Measurements from ENCODE around the gene CFAP68.

CFAP68 gene, protein sequence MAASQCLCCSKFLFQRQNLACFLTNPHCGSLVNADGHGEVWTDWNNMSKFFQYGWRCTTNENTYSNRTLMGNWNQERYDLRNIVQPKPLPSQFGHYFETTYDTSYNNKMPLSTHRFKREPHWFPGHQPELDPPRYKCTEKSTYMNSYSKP

DNA sequence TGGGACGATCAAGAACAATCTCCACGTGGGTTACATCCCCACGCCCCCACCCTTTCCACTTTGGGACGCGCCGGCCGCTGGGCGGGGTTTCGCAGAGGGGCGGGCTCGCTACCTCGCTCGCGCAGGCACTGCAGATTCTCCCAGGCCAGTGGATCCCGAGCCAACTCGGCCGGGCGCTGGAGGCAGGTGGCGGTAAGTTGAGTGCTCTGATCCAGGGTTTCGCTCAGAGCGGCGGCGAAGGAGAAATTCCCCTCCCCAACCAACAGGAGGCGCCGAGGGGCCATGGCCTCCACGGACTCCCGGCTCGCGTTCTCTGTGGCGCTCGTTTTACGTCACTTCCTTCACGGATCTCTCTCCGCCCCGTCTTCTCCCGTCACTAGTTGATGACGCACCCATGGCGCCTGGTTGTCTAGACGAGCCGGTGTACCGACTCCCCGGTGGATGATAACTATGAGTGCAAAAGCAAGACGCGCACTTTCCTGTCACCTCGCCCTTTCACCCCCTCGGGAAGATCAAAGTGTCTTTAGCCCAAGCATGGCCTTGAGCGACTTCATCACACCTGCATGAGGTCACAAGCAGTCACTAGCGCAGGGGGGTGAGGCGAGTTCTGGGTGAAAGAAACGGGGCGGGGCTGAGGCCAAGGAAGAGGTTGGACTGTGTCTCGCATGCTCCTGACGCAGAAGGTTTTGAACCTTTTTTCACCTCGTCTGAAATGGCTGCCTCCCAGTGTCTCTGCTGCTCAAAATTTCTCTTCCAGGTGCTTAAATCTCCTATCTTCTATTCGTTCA lies at the start of gene CFAP68, which contains the start of gene FDXACB1:
TSS of gene CFAP68 (plus strand) at position 693 of the 788 bp plus-strand sequence. CDS start at position 713, 20 bp downstream.
TSS of gene FDXACB1 (minus strand) at position 317 of the 788 bp plus-strand sequence. CDS start at position 284, 33 bp downstream.
- peak; percentile 96 for DNase-seq

DNA sequence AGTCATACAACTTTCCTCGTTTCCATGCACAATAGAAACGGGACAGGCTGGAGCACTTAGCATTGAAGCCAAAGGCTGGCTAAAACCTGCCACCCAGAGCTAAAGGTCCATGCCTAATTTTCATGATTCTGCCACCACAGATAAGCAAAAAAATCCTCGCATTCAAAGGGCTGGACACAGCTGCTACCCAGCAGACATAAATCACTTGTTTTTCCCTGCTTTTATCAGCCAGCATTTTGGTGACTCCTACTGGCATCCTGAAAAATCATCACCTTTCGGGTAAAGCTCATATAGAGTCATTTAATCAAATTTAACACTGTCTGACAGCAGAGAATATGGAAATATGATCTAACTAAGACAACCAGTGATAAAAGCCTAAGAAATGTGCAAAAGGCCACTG lies 45.8 kb upstream of the CFAP68 start:
- no peak for DNase-seq

DNA sequence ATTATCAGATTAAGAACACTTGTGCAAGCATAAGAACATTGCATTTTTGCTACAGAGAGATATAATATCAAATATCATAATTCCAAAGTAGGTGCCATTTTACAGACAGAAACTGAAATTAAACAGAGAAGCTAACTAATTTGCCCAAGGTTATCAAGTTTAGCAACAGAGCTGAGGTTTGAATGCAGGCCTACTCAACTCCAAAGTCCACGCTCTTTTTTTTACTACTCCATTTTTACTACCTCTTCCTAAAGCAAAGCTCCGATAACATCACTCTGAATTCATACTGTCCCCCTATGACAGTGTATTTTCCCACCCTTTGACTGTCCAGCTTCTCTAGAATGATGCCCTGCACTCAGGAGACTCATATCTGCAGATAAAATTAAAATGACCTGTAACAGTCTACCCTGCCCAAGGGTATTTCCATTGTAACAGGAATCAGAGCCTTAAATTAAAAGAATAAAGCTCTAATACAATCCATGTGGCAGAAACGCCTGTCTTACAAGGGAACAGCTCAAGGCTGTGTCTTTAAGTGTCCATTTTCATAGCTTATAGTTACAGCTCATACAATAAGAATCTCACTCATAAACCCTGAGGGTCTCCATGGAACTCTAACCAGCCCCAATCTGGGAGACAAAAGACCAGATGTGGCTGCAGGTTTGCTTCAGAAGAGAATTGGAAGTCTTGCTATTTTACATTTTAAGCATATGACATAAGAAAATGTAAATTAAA lies 44.7 kb upstream of the CFAP68 start:
- DNase-seq: no peak

DNA sequence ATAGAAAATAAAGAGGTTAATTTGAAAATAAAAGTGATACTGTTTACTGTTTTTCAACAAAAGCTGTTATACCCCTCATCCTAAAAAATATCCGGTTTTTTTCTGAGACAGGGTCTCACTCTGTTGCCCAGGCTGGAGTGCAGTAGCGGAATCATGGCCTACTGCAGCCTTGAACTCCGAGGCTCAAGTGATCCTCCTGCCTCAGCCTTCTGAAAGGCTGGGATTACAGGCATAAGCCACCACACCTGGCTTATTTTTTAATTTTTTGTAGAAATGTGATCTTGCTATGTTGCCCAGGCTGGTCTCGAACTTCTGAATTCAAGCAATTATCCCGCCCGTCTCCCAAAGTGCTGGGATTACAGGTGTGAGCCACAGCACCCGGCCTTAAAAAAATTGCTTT lies 43.7 kb upstream of the CFAP68 start:
- no peak for DNase-seq

DNA sequence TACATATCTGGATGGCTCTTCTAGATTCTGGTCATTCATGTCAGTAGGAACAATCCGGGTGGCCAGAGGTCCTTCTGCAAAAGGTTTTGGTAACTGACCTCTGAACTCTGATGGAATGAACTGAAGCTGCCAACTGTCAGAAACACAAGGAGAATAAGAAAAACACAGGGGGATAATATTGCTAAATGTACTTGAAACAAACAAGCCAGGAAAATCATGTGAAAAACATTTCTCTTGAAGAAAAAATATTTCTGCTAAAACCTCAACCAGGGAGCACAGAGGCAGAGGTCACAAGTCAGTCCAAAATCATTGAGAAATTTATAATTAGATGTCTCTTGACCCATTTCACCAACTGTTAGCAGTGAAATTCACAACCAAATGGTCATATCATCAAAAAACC lies 43.2 kb upstream of the CFAP68 start:
- no peak for DNase-seq

DNA sequence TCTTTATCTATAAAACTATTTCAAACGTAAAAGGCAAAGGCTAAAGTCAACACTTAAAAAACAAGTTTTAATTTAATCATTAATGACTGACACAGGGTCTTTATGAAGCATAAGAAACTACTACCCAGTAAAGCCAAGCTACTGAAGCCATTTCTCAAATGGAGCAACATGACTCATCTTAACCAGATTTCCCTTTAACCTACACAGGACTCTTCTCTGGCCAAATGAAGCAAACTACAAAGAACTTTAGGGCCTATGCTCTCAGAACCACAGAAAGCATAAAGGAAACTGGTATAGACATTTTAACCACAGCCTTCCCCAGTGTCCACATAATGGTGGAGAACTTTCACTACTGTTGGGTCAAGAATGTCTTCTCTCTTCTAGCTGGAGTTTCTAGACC lies 42.6 kb upstream of the CFAP68 start:
- DNase-seq: no peak

DNA sequence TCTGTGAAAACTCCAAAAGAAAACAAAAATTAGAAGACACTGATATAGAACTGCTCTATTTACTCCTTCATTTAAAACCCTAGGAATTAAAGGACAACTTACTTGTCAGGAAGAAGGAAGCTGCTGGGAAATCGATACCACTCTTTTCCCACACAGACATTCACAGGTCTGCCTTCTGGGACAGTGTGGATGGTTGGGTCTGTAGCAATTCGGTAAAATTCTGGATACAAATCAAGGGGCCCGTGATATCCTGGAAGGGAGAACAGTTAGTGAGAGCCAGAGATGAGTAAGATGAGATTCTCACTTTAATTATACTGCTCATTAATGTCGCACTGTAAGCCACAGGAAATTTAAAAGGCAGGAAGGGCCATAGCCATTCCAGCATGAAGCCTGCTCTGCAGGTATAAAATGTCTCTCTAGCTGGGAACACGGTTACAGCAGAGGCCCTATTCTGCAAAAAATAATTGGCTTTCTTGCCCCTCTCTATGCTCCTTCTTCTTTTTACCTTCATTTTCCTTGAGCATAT lies 41.9 kb upstream of the CFAP68 start:
- DNase-seq: no peak

DNA sequence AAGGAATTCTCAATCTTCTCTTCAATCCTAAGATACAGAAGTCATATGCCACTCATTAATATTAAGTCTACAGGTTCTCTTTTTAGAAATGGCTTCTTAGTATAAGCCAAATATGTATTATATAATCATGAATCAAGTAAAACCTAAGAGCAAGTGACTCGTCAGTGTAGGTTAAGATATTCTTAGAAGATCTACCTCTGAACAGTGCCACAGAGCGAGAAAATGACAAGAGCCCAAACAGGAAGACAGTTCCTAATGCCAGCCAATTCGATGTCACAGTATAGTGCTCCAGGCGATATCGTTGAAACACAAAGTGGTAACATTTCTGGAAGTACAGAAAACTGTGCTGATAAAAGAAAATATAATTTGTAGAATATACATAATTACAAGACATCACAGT lies 41.3 kb upstream of the CFAP68 start:
- no peak for DNase-seq

DNA sequence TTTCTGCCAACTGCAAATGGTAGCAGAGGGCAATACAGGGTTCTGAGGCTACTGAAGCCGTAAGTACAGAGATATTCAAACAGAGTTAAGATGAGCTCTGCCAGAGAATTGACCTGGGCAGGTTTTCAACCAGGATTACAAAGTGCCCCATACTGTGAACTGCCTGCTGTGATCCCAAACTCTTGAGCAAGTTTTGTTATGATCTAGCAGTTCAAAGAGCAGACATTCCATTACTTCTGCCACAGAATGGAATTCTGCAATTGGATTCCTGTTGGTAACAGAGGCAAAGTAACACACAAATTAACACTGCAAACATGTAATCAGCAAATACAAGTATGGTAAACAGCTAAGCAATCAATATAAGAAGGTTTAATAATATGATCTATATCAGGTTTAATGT lies 39.2 kb upstream of the CFAP68 start:
- no peak for DNase-seq

DNA sequence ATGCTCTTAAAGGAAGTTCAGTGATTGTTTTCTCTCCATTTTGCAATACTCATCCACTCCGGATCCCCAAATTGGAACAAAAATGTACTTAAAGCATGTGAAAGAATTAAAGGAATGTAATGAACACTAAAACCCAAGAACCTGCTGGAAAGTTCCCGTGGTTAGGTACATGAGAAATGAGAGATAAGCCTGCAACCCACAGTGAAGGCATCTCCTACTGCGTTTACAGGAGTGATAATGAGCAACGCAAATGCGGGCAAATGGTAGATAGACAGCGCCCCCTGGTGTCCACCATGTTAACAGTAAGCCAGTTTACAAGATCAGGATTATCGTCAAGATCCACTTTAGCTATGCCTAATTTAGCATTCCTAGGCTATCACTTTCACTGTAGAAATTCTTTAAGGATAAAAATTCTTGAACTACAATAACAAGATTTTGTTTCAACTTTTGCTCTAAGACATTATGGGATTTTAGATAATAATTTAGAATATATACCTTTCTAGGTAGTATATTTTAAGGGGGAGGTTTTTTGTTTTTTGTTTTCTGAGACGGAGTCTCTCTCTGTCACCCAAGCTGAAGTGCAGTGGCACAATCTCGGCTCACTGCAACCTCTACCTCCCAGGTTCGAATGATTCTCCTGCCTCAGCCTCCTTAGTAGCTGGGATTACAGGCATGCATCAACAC lies 37.8 kb upstream of the CFAP68 start:
- DNase-seq: peak; percentile 91

DNA sequence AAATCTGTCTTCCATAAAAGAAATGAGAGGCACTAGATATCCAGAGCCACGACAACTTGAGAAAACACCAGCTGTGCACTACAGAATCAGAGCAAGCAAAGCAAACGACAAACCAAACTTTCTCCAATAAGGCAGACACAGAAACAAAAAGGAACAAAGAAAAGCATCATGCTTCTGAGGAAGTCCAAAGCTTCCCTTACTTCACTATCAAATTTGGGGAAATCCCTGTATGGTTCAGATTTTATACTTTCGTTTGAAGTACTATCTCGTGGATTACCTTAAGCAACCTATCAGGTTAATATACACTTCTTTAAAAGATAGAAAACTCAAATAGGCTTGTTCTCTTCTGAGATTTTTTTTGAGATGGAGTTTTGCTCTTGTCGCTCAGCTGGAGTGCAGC lies 35.7 kb upstream of the CFAP68 start:
- no peak for DNase-seq

DNA sequence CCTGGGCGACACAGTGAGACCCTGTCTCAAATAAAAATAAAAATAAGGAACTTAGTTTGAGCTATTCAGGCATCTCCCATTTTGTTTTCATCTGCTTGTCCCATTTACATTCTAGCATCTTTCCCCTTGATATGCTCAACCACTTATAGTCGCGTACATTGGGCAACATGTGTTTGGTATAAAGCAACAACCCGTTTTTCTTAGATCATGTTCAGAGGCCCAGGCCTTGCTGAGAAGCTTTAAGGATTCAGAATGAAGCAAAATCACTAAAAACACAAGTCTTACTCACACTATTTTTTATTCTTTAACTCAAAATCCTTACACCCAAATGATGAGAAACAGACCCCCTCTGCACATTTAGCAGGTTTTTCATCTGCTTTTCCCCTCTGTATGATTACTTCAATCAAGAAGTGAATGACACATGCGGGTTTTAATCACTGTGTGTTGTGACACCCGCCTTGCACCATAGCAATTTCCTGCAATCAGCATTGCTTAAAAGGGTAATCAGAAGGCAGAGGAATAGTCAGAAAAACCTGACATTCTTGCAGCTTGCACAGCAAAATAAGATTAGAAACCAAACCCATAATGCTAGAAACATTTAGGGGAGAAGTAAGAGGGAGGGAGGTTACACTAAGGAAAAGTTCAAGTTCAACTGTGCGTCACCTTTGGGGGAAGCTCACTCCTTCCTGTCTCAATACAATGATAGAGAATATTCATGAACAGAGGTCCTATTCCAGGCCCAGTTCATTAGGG lies 33.9 kb upstream of the CFAP68 start:
- DNase-seq: no peak

DNA sequence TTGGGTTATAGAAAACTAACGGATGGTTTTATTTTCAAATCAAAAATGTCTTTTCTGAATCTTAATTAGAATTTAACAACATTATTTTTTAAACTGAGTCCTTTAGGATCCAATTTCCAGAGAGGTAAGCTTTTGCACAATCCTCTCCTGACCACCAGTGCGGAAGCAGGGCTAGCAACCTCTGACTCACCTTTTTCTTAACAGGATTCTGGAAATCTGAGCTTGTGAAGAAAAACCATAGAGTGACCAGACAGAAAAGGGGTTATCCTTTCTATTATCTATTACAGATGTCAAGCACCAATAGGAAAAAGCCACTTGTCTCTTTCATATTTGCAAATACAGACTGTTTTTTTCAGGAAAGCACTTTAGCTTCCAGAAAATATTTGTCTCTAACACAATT lies 33.3 kb upstream of the CFAP68 start:
- no peak for DNase-seq

DNA sequence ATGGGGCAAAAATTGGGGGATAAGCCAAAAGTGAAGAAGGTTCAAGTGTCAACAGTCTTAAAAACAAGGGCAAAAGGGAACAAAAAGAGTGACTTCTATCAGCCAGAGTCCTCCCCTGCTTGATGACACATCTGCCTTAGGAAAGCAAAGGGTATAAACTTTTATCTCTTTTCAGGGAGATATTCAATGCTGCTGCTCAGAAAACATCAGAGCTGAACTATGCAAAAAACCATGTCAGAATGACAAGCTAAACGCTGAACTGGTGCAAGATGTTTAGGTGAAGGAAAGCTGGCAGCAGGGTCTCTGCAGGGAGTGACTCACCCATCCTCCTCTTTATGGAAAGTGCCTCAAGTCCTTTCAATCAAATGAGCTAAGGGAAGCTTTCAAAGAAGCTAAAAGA lies 32.7 kb upstream of the CFAP68 start:
- no peak for DNase-seq

DNA sequence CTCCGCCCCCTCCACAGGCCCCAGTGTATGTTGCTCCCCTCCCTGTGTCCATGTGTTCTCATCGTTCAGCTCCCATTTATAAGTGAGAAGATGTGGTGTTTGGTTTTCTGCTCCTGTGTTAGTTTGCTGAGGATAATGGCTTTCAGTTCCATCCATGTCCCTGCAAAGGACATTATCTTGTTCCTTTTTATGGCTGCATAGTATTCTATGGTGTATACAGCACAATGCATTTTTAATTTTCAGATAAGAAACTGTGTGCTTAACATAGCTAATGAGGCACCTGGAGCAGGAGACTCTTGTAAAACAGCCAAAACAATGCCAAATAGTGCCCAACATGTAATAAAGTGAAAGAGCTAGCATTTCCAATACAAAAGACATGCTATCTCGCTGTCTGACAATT lies 29.7 kb upstream of the CFAP68 start:
- no peak for DNase-seq

DNA sequence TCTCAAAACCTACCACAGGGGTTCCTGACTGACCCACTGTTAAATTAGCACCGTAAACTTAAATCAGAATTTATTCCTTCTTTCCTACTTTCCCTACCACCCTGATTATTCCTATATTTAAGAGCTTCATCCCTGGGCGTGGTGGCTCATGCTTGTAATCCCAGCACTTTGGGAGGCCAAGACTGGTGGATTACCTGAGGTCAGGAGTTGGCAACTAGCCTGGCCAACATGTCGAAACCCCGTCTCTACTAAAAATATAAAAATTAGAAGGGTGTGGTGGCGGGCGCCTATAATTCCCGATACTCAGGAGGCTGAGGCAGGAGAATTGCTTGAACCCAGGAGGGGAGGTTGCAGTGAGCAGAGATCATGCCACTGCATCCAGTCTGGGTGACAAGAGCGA lies 28.3 kb upstream of the CFAP68 start:
- DNase-seq: no peak

DNA sequence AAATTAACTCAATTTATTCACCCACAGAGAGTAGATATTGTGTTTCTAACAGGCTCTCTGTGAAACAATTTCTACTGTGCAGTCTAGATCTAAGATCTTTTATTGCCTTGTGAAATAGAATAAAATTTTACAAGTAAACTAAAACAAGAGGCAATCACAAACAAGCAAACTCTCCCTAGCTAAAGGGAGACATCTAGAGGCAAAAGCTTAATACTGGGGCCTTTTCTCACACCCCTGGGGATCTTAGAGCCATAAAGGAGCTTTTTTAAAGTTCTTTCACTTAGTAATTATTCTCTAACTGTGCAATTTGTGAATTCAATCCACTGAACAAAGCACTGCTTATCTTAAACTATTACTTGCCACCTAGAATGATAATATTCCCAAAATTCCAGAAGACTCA lies 27.7 kb upstream of the CFAP68 start:
- no peak for DNase-seq

DNA sequence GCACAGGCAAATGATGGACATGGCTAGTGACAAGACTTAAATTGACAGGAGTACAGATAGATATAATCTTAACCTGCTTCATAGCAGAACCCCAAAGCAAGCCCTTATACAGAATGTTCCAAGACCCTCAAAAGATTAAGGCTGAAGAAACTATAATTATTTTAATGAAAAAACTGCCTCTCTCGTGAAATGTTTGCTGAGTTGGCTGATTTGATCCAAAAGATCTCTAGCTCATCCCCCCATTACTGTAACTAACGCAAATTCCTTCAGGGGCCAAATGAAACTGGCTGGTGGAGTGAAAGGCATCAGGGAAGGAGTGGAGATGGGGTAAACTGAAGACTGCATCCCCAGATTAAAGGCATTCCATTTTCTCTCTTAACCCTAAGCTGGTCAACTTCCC lies 27.2 kb upstream of the CFAP68 start:
- no peak for DNase-seq

DNA sequence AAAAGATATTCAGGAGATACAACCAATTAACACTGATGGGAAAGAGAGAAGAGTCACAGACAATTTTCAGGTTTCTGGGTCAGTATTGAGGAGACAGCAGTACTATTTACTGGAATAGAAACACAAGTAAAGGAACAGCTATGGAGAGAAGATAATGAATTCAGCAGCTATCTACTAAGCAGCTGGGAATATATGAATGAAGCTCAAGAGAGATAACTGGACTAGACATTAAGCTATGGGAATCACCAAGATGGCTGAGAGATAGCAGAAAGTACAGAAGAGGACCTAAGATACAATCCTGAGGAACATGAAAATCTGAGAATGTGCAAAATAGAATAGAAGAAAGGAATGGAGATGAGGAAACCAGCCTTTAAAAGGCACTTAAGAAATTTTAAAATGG lies 23.8 kb upstream of the CFAP68 start:
- no peak for DNase-seq

DNA sequence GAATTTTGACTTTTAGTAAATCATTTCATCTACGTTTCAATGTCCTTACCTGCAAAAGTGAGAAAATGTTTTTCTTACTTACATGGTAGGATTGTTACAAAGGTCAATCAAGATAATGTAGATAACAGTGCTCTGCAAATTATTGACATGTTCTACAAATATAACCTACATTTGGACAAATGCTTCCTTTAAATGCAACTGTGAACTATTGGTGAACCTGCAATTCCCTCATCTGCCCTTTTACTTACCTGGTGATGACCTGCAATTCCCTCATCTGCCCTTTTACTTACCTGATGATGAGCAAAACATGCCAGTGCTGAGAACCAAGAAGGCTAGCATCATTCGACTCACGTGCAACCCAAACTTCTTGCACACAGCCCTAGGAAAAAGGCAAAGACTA lies 19.1 kb upstream of the CFAP68 start:
- DNase-seq: no peak

DNA sequence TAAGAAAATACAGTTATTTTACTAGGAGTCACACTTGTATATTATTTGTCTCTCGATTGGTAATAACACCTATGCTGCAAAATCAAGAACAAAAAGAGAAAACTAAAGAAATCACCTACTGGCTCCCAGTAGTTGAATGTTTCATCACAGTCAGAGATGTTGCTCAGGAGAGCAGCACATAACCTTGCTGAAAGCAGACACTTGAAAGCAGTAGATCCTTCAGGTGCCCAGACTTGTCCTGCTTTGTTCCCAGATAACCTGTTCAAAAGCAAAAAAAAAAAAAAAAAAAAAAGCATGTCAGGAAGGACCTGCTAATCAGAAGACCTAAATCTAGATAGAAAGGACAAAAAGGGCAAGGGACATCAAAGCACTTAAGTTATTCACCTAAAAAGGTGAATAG lies 9.2 kb upstream of the CFAP68 start:
- no peak for DNase-seq

DNA sequence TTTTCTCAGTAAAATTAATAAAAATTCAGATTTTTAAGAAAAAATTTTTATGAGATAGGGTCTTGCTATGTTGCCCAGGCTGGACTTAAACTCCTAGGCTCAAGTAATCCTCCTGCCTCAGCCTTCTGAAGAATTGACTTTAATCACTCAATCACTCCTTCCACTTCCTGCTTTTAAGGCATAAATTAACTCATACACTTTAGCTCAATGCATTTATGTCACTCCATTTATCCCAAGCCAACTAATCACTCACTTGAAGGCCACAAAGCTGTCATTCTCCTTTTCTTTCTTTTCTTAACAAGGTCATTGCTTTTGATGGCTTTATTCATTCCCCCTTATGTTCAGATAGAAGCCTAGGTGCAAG lies 8.8 kb upstream of the CFAP68 start:
- no peak for DNase-seq
